ENCODE results near the gene SMURF2. TPM values are rescaled to one million over a fixed set of nuclear protein-coding genes. Genes with fewer than 3 reads are reported as not detected.

Gene SMURF2
- total RNA-seq, 1 experiment from 2014 or later = 35.3 TPM

DNA sequence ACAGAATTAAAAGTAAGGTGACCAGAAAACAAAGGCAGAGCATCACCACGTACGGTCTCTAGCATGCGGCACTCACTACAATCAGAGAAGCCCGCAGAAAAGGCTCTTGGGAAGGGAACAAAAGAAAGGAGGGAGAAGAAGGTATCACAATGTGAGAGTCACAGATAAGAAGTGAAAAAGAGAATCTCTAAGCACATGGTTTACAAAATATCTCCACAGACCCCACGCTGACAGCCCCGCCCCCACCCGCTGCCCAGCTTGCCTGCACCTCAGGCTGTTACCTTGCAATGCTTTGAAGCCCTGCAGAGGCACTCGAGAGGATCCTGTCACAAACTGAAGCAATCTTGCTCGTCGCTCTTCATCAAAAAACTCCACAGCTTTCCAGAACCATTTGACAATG, 114.8 kb downstream of the SMURF2 start:
- peak; percentile 61 for DNase-seq
- H3K56ac ChIP-seq (ENCODE audit: insufficient read length, low read depth, low read length) = no peak overlapping the region
- Mint-ChIP-seq H3K4me1 (peaks cover 9 to 16% of the 10 kb centered on the region in 2 experiments), H3K27ac (peak overlapping the region in 2 of 3 experiments; percentile 39 to 84; a peak in 2 of 7 replicates), H3K4me3 (no peak overlapping the region; a peak in 1 of 5 replicates), H3K9me3 (no peaks in the 10 kb centered on the region), H3K36me3 (ENCODE audit: insufficient read depth in 1 of 3, low read depth in 3 of 3) (peaks cover 0 to 33% (median 14%) of the 10 kb centered on the region in 3 experiments; a peak in 4 of 7 replicates), H3K27me3 (ENCODE audit: low read depth) (no peaks in the 10 kb centered on the region)
- H3K27me3 ChIP-seq (ENCODE audit: insufficient read depth, low read length) = no peaks in the 10 kb centered on the region
- no peak overlapping the region for H2BK120ac ChIP-seq (ENCODE audit: low read depth, low read length, poor library complexity, severe bottlenecking)
- H3K4me2 ChIP-seq (ENCODE audit: insufficient read depth, insufficient read length, low read length) = no peak overlapping the region
- no peak overlapping the region for H4K91ac ChIP-seq (ENCODE audit: insufficient read length, low read depth, low read length)
- H3K79me1 ChIP-seq (ENCODE audit: insufficient read depth, low read depth, low read length, poor library complexity, severe bottlenecking) = no peaks in the 10 kb centered on the region
- no peaks in the 10 kb centered on the region for H4K20me1 ChIP-seq (ENCODE audit: control insufficient read depth, insufficient read depth, insufficient read length)
- H3T11ph ChIP-seq (ENCODE audit: low read length) = no peak overlapping the region
- no peak overlapping the region for H3K9ac ChIP-seq (ENCODE audit: extremely low read depth, insufficient read length, low read length)
- no peak overlapping the region for H2BK5ac ChIP-seq (ENCODE audit: insufficient read length, low read length)
- no peak overlapping the region for H3K23ac ChIP-seq (ENCODE audit: insufficient read length, low read depth, low read length)
- H3K18ac ChIP-seq (ENCODE audit: insufficient read length, low read depth, low read length) = no peak overlapping the region
- H3K9me3 ChIP-seq (ENCODE audit: control insufficient read depth, low read depth, low read length) = no peaks in the 10 kb centered on the region
- H3K4ac ChIP-seq (ENCODE audit: low read depth, low read length) = no peak overlapping the region
- WGBS (ENCODE audit: extremely low coverage, insufficient read length, low lambda C conversion rate) = no CpG with 5 or more reads among the region's 10 CpGs
- H2AFZ ChIP-seq (ENCODE audit: low read length) = no peak overlapping the region
- H3K4me1 ChIP-seq (ENCODE audit: insufficient read depth, low read length) = no peaks in the 10 kb centered on the region
- no peak overlapping the region for H2AK5ac ChIP-seq (ENCODE audit: insufficient read length, low read length)
- no peak overlapping the region for H2BK20ac ChIP-seq (ENCODE audit: low read depth, low read length, poor library complexity, severe bottlenecking)
- no peak overlapping the region for H4K5ac ChIP-seq (ENCODE audit: insufficient read length, low read depth, low read length)
- no peak overlapping the region for H3K27ac ChIP-seq (ENCODE audit: insufficient read length, low read depth, low read length)
- H3K79me2 ChIP-seq (ENCODE audit: insufficient read depth, low read length) = no peaks in the 10 kb centered on the region
- no peak overlapping the region for H2BK15ac ChIP-seq (ENCODE audit: low read depth, low read length)
- H2BK12ac ChIP-seq (ENCODE audit: insufficient read length, low read depth, low read length) = no peak overlapping the region
- no peak overlapping the region for H3K14ac ChIP-seq (ENCODE audit: insufficient read depth, low read length)
- H4K8ac ChIP-seq (replicated peaks; ENCODE audit: insufficient read length, low read depth, low read length) = no peak overlapping the region
- no peaks in the 10 kb centered on the region for H3K23me2 ChIP-seq (ENCODE audit: insufficient read length, low read depth, low read length, poor library complexity, severe bottlenecking)
- TF ChIP-seq, protein P1, sequence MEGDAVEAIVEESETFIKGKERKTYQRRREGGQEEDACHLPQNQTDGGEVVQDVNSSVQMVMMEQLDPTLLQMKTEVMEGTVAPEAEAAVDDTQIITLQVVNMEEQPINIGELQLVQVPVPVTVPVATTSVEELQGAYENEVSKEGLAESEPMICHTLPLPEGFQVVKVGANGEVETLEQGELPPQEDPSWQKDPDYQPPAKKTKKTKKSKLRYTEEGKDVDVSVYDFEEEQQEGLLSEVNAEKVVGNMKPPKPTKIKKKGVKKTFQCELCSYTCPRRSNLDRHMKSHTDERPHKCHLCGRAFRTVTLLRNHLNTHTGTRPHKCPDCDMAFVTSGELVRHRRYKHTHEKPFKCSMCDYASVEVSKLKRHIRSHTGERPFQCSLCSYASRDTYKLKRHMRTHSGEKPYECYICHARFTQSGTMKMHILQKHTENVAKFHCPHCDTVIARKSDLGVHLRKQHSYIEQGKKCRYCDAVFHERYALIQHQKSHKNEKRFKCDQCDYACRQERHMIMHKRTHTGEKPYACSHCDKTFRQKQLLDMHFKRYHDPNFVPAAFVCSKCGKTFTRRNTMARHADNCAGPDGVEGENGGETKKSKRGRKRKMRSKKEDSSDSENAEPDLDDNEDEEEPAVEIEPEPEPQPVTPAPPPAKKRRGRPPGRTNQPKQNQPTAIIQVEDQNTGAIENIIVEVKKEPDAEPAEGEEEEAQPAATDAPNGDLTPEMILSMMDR (conservative IDR thresholded peaks at IDR 0.05) = no peak; the same call in 2 of the 3 replicates
